H9 (cell line): ENCODE measurements around the gene WWC1. TPM values are rescaled to one million over a fixed set of nuclear protein-coding genes. Genes with fewer than 3 reads are reported as not detected.

ENCODE experiments used
- DNase-seq: peaks from one replicate; pipeline ENCODE4 v3.0.0-alpha.2; 2017
- H2AFZ ChIP-seq: one replicate; pipeline ENCODE4 v1.6.1; 2013; ENCODE audit warnings: mild to moderate bottlenecking, low read length, control low read depth, moderate library complexity
- H2AK5ac ChIP-seq: 2 replicates; pipeline ENCODE4 v1.6.1; 2013; ENCODE audit warnings: low read length, control low read depth, mixed read lengths; ENCODE audit not compliant: insufficient read length
- H2BK120ac ChIP-seq: one replicate; pipeline ENCODE4 v1.6.1; 2013; ENCODE audit warnings: low read depth, mild to moderate bottlenecking, low read length, control low read depth, inconsistent platforms; ENCODE audit not compliant: poor library complexity, severe bottlenecking
- H2BK12ac ChIP-seq: 2 replicates; pipeline ENCODE4 v1.6.1; 2013; ENCODE audit warnings: low read length, control low read depth, mixed read lengths, low read depth; ENCODE audit not compliant: insufficient read length
- H2BK15ac ChIP-seq: 2 replicates; pipeline ENCODE4 v1.6.1; 2013; ENCODE audit warnings: low read depth, low read length, control low read depth
- H2BK20ac ChIP-seq: one replicate; pipeline ENCODE4 v1.6.1; 2013; ENCODE audit warnings: low read depth, mild to moderate bottlenecking, low read length, control low read depth, inconsistent platforms; ENCODE audit not compliant: poor library complexity, severe bottlenecking
- H2BK5ac ChIP-seq: 2 replicates; pipeline ENCODE4 v1.6.1; 2013; ENCODE audit warnings: low read length, control low read depth, mixed read lengths; ENCODE audit not compliant: insufficient read length
- H3K14ac ChIP-seq: 2 replicates; pipeline ENCODE4 v1.6.1; 2013; ENCODE audit warnings: low read length, control low read depth; ENCODE audit not compliant: insufficient read depth
- H3K18ac ChIP-seq: 2 replicates; pipeline ENCODE4 v1.6.1; 2013; ENCODE audit warnings: low read depth, mild to moderate bottlenecking, mixed read lengths, low read length, control low read depth; ENCODE audit not compliant: insufficient read length
- H3K23ac ChIP-seq: 2 replicates; pipeline ENCODE4 v1.6.1; 2013; ENCODE audit warnings: low read length, control low read depth, mixed read lengths, low read depth; ENCODE audit not compliant: insufficient read length
- H3K23me2 ChIP-seq: 2 replicates; pipeline ENCODE4 v1.6.1; 2013; ENCODE audit warnings: low read depth, mild to moderate bottlenecking, mixed read lengths, low read length, control low read depth; ENCODE audit not compliant: insufficient read length, poor library complexity, severe bottlenecking
- H3K27ac ChIP-seq: 2 replicates; pipeline ENCODE4 v1.5.1; 2013; ENCODE audit warnings: low read length, control low read depth, mixed read lengths, low read depth; ENCODE audit not compliant: insufficient read length
- H3K27me3 ChIP-seq: 2 replicates; pipeline ENCODE4 v1.6.1; 2013; ENCODE audit warnings: low read length, control low read depth, inconsistent platforms; ENCODE audit not compliant: insufficient read depth
- H3K4ac ChIP-seq: 2 replicates; pipeline ENCODE4 v1.6.1; 2013; ENCODE audit warnings: low read depth, mild to moderate bottlenecking, control low read depth, inconsistent platforms, low read length, moderate library complexity
- H3K4me1 ChIP-seq: 2 replicates; pipeline ENCODE4 v1.6.1; 2013; ENCODE audit warnings: low read length, control low read depth, inconsistent platforms; ENCODE audit not compliant: insufficient read depth
- H3K4me2 ChIP-seq: 2 replicates; pipeline ENCODE4 v1.6.1; 2013; ENCODE audit warnings: low read length, control low read depth, mixed read lengths; ENCODE audit not compliant: insufficient read length, insufficient read depth
- H3K56ac ChIP-seq: 2 replicates; pipeline ENCODE4 v1.6.1; 2013; ENCODE audit warnings: low read depth, mild to moderate bottlenecking, mixed read lengths, low read length, control low read depth; ENCODE audit not compliant: insufficient read length
- H3K79me1 ChIP-seq: 2 replicates; pipeline ENCODE4 v1.6.1; 2013; ENCODE audit warnings: low read depth, mild to moderate bottlenecking, moderate library complexity, low read length, control low read depth, inconsistent platforms; ENCODE audit not compliant: insufficient read depth, poor library complexity, severe bottlenecking
- H3K79me2 ChIP-seq: 2 replicates; pipeline ENCODE4 v1.6.1; 2013; ENCODE audit warnings: low read length, control low read depth, inconsistent platforms; ENCODE audit not compliant: insufficient read depth
- H3K9ac ChIP-seq: 2 replicates; pipeline ENCODE4 v1.6.1; 2013; ENCODE audit warnings: low read length, control low read depth, mixed read lengths; ENCODE audit not compliant: insufficient read length; ENCODE audit errors: extremely low read depth
- H3K9me3 ChIP-seq: one replicate; pipeline ENCODE4 v1.6.1; 2013; ENCODE audit warnings: low read depth, low read length, inconsistent platforms; ENCODE audit not compliant: control insufficient read depth
- H3T11ph ChIP-seq: one replicate; pipeline ENCODE4 v1.6.1; 2013; ENCODE audit warnings: mild to moderate bottlenecking, low read length, control low read depth, inconsistent platforms
- H4K20me1 ChIP-seq: one replicate; pipeline ENCODE4 v1.6.1; 2013; ENCODE audit not compliant: control insufficient read depth, insufficient read length, insufficient read depth
- H4K5ac ChIP-seq: 2 replicates; pipeline ENCODE4 v1.6.1; 2013; ENCODE audit warnings: low read depth, mild to moderate bottlenecking, mixed read lengths, low read length, control low read depth; ENCODE audit not compliant: insufficient read length
- H4K8ac ChIP-seq: replicated peaks from 2 replicates; pipeline ENCODE4 v1.6.1; 2013; ENCODE audit warnings: low read length, control low read depth, mixed read lengths, low read depth; ENCODE audit not compliant: insufficient read length
- H4K91ac ChIP-seq: 2 replicates; pipeline ENCODE4 v1.6.1; 2013; ENCODE audit warnings: low read depth, mild to moderate bottlenecking, moderate library complexity, mixed read lengths, low read length, control low read depth; ENCODE audit not compliant: insufficient read length
- H3K27ac Mint-ChIP-seq, 3 experiments: 2 replicates in 2 of 3; 3 replicates in 1 of 3; pipeline ENCODE4 v1.8.0; 2020 to 2021; ENCODE audit warnings: mixed read lengths in 3 of 3, mild to moderate bottlenecking in 1 of 3, moderate library complexity in 1 of 3
- H3K27me3 Mint-ChIP-seq: 2 replicates; pipeline ENCODE4 v1.8.0; 2021; ENCODE audit warnings: low read depth, mild to moderate bottlenecking, moderate library complexity, mixed read lengths
- H3K36me3 Mint-ChIP-seq, 3 experiments: 2 replicates in 2 of 3; 3 replicates in 1 of 3; pipeline ENCODE4 v1.8.0; 2020 to 2021; ENCODE audit warnings: low read depth in 3 of 3, mixed read lengths in 3 of 3; ENCODE audit not compliant: insufficient read depth in 1 of 3
- H3K4me1 Mint-ChIP-seq, 2 experiments: 2 replicates each; pipeline ENCODE4 v1.8.0; 2020; ENCODE audit warnings: mixed read lengths in 2 of 2
- H3K4me3 Mint-ChIP-seq, 2 experiments: 2 replicates in 1 of 2; 3 replicates in 1 of 2; pipeline ENCODE4 v1.8.0; 2020 to 2021; ENCODE audit warnings: mild to moderate bottlenecking in 2 of 2, mixed read lengths in 2 of 2, moderate library complexity in 1 of 2
- H3K9me3 Mint-ChIP-seq, 2 experiments: 2 replicates in 1 of 2; 3 replicates in 1 of 2; pipeline ENCODE4 v1.8.0; 2020; ENCODE audit warnings: mild to moderate bottlenecking in 2 of 2, mixed read lengths in 2 of 2, moderate library complexity in 1 of 2
- CTCF ChIP-seq: fragments of 200-600 bp; sonication (generic); conservative IDR thresholded peaks from 3 replicates; pipeline ENCODE4 v1.8.0; 2021; ENCODE audit warnings: antibody characterized with exemption, mild to moderate bottlenecking
- WGBS: extraction: QIAGEN DNeasy Blood & Tissue Kit; methylation state at CpG from one replicate; pipeline ENCODE4 v1.1.7; 2013; ENCODE audit warnings: missing lambda C conversion rate, low lambda C conversion rate, mixed read lengths; ENCODE audit not compliant: insufficient read length; ENCODE audit errors: extremely low coverage; 5-methylcytosine and 5-hydroxymethylcytosine counted together
- total RNA-seq: library from RNA; stranded (reverse); gene quantifications from 2 replicates; pipeline ENCODE4 v1.2.1, GENCODE V29; 2021

Gene WWC1
- total RNA-seq, 1 experiment from 2014 or later = 28.2 TPM

DNA sequence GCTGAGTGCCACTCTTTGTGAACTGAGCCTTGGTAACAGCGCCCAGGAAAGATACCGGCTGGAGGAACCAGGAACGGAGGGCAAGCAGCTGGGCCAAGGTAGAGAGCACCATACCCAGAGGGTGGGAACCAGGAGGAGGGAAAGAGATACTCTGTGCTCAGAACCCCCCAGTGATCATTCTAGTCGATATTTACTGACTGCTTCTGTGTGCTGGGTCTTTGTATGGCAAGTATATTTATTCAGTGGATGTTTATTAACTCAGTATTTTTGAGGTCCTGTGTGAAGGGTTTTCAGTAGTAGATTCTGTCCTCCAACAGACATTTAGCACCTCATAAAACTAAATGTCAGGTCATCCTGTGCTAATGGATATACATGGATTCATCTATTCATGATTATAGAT is 132.5 kb downstream of the WWC1 start:
- Mint-ChIP-seq H3K27ac (no peak overlapping the region), H3K36me3 (peaks cover 3 to 27% (median 9%) of the 10 kb centered on the region in 3 experiments), H3K4me3 (no peak overlapping the region), H3K27me3 (no peaks in the 10 kb centered on the region), H3K4me1 (0 out of 4 replicates have a peak, but pooled peaks cover 0 to 4% of the 10 kb centered on the region in 2 experiments), H3K9me3 (no peaks in the 10 kb centered on the region)
- Histone ChIP-seq H4K91ac (no peak overlapping the region), H3K4me2 (no peak overlapping the region), H2BK5ac (no peak overlapping the region), H3K14ac (no peak overlapping the region), H4K8ac (no peak overlapping the region), H3K9ac (no peak overlapping the region), H3K56ac (no peak overlapping the region), H2BK120ac (no peak overlapping the region), H3K23me2 (no peaks in the 10 kb centered on the region), H3K9me3 (no peaks in the 10 kb centered on the region), H3K4me1 (no peaks in the 10 kb centered on the region), H4K5ac (no peak overlapping the region), H2AFZ (no peak overlapping the region), H3K23ac (no peak overlapping the region), H2BK20ac (no peak overlapping the region), H3K27ac (no peak overlapping the region), H3K4ac (no peak overlapping the region), H3T11ph (no peak overlapping the region), H2BK15ac (no peak overlapping the region), H3K79me2 (no peaks in the 10 kb centered on the region), H4K20me1 (no peaks in the 10 kb centered on the region), H2BK12ac (no peak overlapping the region), H3K27me3 (no peaks in the 10 kb centered on the region), H3K18ac (no peak overlapping the region), H3K79me1 (no peaks in the 10 kb centered on the region), H2AK5ac (no peak overlapping the region)
- WGBS = no CpG with 5 or more reads among the region's 4 CpGs
- DNase-seq = no peak
- TF ChIP-seq CTCF = no peak
